GM21526 (cell line): ENCODE results near the gene PIGM.
"Not testable (repeated sequence)": the region's sequence is repeated elsewhere in the genome, so short reads cannot be mapped to it uniquely, and the experiment has no call there.

Experiments used
- ATAC-seq: cut with Tn5 transposase; IDR thresholded peaks from one replicate; pipeline ENCODE4 v1.9.1; 2021; ENCODE audit warnings: moderate library complexity; ENCODE audit not compliant: unreplicated experiment, low FRiP score

PIGM gene

DNA sequence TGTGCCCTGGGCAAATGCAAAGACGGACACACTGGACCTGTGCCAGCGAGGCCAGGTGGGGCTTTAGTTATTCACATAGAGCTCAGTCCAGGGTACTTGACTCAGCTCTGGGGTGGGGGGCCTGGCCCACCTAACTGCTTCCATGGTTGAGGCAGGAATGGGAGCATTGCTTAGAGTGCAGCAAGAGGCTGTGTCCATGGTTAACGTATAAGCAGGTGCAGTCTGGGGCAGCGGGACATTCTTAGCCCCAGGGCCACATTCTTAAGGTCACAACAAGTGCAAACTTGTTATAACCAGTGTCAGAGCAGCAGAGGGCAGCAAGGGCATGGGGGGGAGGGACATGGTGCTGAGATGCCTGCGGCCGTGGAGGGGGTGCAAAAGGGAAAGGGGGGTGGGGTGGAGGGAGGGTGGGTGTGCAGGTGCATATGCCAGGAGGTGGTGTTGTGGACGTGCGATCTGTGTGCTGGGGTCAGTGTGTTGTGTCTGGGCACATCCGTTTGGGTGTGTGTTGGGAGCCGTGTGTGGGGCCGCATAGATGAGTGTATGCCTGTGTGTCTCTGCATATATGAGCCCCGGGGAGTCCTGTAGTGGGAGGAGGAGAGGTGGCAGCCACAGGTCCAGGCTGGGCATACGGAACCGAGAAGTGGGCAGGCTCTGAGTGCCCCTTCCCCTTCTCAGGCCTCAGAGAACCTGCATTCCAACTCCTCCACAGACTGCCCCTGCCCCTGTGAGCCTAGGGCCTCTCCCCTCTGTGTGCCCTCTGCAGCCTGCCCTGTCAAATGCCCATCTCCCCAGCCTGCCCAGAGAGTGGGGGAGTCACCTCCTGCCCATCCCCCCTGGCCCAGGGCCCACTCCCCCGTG is 29.8 kb upstream of the PIGM start:
- no peak for ATAC-seq

- no peak for ATAC-seq
Observed at GRCh38 chr1:160058087-160058486, 26.3 kb upstream of the PIGM start.

DNA sequence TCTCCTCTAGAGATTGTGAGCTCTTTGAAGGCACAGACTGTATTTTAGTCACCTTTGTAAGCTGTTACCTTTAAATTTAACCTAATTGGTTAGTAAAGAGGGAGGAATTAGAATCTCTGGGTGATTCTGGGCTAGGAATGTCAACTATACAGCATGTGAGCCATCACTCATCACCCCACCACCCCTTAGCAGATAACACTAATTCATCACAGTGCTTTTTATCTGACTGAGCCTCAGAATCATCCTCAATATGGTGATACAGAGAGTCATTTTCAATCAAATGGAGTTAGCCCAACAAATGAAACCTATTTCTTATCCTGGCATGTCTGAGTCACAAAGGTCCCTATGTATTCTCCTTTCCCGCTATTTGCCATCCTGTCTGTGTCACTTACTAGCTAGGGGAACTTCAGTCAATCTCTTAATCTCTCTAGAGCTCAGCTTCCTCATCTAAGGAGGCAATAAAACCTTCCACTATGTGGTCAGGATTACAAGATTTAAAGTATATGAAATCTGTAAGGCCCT is 24.9 kb upstream of the PIGM start:
- ATAC-seq = no peak

- ATAC-seq = no peak
Observed at GRCh38 chr1:160053548-160054365, 22.0 kb upstream of the PIGM start.

- ATAC-seq = no peak
Observed at GRCh38 chr1:160052936-160053335, 21.1 kb upstream of the PIGM start.

DNA sequence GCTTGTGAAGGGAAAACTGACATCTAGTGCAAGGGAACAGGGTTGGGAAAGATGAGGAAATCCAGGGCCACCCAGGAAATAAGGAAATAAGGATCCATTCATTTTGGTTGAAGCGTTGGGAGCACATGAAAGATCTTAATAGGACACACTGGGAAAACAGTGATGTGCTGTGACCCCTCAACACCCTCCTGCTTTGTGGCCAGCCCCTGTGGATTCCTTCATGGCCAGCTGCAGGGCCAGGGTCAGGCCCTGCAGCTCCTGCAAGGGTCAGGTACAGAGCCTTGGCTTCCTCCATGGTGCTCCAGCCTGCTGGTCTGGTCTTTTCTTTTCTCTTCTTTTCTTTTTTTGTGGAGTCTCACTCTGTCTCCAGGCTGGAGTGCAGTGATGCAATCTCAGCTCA is 18.8 kb upstream of the PIGM start:
- ATAC-seq = no peak

DNA sequence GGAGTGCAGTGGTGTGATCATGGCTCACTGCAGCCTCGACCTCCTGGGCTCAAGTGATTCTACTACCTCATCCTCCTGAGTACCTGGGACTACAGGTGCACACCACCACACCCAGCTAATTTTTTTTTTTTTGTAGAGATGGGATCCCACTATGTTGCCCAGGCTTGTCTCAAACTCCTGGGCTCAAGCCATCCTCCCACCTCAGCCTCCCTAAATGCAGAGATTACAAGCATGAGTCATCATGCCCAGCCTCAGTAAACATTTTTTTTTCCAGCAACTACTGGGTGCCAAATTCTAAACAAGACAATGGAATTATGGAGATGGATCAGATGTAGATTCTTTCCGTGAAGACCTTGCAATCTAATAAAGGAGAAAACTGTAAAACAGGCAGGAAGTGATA is 18.4 kb upstream of the PIGM start:
- ATAC-seq = not testable (repeated sequence)

GRCh38 chr1:160049101-160049500 is 17.3 kb upstream of the PIGM start:
- no peak for ATAC-seq

DNA sequence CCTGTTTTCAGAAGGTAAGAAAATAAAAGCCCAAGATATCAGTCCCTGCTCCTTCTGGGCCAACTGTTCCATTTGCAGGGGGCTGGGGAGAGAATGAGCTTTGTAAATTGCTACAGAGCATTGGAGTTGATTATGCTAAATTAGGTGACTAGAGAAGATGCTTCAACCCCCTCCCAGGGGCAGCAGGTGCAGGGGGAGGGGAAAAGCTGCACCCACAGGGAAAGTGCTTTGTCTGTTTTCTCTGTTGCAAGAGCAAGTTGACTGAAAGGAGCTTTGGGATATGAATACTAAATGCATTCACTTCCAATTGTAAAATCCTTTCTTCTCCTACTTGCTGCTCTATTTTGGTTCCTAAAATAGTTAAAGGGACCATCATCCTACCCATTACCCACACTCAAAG is 16.5 kb upstream of the PIGM start:
- ATAC-seq = no peak

DNA sequence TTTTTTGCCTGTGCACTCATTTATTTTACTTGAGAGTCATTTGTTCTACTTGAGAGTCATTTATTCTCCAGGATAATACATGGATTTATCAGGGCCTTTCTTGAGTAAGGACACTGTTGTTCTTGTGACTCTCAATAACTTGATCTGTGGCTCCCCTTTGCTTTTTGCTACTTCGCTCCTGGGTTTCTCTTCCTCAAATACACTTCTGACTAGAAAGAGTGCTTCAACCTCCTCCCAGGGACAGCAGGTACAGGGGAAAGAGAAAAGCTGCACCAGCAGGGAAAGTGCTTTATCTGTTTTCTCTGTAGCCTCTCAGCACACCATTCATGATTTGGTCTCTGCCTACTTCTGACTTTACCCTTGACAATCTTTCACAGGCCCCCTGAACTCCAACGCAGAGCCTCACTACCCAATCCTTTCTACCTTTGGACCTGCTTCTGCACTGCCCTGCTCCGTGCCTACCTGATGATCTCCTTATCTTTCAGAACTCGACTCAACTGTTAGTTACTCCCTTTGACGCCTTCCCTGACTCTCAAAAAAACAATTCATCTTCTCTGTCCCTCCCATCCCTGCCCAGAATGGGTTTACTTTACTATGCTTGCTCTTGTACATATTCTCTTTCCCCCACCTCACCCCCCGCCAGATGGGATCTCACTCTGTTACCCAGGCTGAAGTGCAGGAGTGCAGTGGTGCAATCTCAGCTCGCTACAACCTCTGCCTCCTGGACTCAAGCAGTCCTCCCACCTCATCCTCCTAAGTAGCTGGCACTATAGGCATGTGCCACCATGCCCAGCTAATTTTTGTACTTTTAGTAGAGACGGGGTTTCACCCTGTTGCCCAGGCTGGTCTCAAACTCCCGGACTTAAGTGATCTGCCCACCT is 15.6 kb upstream of the PIGM start:
- peak; percentile 45 for ATAC-seq

DNA sequence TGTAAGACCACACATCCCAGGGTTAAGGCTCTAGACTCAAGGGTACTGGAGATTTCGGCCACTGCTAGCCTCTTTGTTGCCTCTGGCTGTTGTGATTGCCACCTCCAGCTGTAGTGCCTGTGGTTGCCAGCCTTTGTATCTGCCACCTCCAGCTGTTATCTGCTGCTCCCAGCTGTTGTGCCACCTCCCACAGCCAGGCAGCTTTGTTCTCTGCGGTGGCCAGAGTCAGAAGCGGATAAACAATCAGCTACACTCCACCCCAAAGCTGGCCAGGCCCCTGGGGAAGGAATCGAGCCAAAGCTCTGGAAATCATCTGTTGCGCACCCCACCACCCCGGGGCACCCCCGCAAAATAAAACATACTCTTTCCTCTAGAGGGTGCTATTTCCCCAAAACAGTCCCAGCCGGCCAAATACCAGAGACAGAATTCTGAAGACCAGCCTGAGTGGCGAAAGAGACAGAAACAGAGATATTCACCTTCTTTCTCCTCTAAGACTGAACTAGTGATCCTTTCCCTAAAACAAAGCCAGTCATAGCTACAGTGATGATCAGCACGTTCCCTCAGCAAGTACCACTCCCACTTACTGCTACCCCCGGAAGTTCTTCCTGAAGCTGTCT is 14.8 kb upstream of the PIGM start:
- peak; percentile 63 for ATAC-seq

DNA sequence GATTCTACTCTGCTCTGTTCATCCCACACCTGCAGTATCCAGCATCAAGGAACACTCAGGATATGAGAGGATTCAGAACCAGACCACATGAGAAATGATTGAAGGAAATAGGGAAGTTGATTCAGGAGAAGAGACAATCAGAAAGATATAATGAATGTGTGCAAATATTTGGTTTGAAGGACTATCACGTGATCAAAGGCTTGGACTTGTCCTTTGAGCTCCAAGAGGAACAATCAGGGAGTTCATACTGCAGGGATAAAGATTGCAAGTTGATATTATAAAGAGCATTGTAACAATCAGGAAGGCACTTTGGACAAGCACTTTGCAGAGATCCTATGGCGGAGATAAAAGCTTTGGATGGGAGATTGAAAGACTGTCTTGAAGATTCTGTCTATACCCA is 13.9 kb upstream of the PIGM start:
- ATAC-seq = no peak

DNA sequence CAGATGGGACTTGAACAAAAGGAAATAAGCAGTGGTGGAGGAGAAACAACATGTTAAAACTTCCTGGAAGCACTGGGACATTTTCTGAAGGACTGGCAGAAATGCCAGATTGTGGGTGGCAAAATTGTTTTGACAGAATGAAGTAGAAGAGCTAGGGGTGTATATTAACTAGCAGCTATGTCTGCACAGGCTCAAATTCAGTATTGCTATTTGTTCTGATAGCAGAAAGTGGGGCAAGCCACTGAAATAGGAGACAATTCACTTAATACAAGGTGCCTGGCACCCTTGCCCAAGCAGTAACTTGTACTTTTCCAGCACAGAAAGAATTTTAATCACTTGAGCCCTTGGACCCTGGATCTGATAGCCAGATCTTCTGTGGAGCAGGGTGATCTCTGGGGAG is 11.8 kb upstream of the PIGM start:
- ATAC-seq = no peak

DNA sequence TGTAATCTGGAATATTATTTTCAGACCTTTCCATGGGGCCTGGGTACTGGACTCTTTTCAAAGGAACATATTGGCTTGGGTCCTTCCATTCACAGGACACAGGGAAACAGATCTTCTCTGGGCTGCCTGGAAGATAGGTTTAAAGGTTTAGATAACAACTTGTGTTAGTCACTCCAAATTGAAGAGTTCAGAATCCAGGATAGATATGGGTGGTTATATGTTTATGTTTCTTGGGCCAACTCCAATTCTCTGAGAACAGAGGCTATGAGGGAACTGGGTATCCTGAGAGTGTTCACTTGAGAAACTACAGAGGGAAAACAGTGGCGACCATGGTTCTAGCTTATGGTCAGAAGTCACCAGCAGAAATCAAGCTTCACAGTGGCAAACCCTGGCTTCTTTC is 8.7 kb upstream of the PIGM start:
- no peak for ATAC-seq

DNA sequence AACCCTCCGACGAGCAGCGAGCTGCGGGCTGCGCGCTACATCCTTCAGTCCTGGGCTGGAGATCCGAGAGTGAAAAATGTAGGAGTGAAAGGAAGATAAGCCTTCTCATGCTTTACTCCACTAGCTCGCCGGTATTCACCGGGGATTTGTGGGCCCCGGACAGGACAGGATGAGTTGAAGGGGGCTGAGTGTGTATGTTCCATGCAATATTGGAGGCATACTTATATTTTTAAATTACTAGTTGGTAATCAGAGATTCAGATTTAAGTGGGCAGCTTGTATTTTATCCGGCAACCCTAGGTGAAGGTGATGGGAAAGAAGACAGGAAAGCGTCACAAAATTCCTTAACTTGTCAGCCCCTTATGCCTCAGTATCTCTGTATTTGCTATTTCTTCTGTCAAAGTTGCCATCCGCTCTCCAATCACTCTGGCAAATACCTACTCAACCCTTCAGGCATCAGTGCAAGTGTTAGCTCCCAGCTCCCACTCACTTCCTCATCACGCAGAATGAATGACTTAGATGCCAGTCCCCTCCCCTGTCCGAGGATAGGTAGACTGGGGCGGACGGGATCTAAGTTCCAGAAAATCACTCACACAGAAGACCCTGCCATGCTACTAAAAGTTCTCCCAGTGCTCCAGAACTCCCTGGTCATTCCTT is 503 bp upstream of the PIGM start:
- ATAC-seq = no peak

DNA sequence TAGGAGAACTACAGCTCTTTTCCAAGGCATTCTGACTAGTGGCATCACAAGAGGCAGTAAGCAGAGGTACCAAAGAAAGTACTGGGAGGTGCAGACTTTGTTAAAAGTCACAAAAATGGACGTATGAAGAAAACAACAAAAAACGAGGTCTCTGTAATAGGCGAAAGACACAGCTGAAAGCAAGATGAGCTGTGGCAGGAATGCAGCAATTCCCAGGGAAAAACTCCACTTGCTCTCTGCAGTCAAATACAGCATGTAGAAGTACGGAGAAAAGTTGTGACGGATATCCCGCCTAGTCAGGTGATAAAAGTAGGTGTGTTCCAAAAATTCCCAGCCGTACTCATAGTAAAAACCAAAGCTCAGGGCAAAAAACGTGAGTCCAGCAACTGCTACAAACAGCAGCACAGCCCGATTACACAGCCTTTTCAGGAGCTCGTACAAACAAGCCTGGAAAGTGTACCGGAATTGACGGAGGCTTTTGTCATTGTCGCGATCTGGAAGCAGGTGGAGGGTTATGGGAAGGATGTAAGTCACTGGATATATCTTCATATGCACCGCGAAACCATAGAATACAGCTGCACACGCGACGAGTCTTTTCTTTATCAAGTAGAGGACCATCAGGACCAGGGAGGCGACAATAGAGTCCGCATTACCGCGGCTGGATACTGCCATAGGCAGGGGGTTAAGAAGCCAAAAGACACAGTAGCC is 979 bp downstream of the PIGM start:
- peak; percentile 10 for ATAC-seq

- ATAC-seq = no peak
Observed at GRCh38 chr1:160028426-160028825, 3.4 kb downstream of the PIGM start.

- ATAC-seq = no peak
Observed at GRCh38 chr1:160025314-160025713, 6.5 kb downstream of the PIGM start.
